C4-2B (cell line): ENCODE results near the gene STARD6.

Experiments
- H3K27ac ChIP-seq: fragments of 450-650 bp; 2 replicates; pipeline ENCODE4 v1.5.1; 2017
- ZFX ChIP-seq: fragments of 450-650 bp; IDR thresholded peaks from 2 replicates; pipeline ENCODE4 v1.6.1; 2017
- TF ChIP-seq, protein P1 (sequence below): fragments of 450-650 bp; conservative IDR thresholded peaks from 2 replicates; pipeline ENCODE4 v1.5.1; 2017; ENCODE audit warnings: mild to moderate bottlenecking

Gene STARD6, protein sequence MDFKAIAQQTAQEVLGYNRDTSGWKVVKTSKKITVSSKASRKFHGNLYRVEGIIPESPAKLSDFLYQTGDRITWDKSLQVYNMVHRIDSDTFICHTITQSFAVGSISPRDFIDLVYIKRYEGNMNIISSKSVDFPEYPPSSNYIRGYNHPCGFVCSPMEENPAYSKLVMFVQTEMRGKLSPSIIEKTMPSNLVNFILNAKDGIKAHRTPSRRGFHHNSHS

GRCh38 chr18:54357660-54358494, at the start of gene STARD6, which contains the start of gene C18orf54:
Gene STARD6, minus strand, starts transcription at chr18:54357858. Its CDS starts 3,285 bp downstream, at chr18:54354573.
Gene C18orf54, plus strand, starts transcription at chr18:54357906. Its CDS starts 2,667 bp downstream, at chr18:54360573.
- H3K27ac ChIP-seq = peak within 1 kb of the TSS; percentile 70
- TF ChIP-seq, protein P1, sequence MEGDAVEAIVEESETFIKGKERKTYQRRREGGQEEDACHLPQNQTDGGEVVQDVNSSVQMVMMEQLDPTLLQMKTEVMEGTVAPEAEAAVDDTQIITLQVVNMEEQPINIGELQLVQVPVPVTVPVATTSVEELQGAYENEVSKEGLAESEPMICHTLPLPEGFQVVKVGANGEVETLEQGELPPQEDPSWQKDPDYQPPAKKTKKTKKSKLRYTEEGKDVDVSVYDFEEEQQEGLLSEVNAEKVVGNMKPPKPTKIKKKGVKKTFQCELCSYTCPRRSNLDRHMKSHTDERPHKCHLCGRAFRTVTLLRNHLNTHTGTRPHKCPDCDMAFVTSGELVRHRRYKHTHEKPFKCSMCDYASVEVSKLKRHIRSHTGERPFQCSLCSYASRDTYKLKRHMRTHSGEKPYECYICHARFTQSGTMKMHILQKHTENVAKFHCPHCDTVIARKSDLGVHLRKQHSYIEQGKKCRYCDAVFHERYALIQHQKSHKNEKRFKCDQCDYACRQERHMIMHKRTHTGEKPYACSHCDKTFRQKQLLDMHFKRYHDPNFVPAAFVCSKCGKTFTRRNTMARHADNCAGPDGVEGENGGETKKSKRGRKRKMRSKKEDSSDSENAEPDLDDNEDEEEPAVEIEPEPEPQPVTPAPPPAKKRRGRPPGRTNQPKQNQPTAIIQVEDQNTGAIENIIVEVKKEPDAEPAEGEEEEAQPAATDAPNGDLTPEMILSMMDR = peak; percentile 56
- no peak for TF ChIP-seq ZFX

- no peak for TF ChIP-seq ZFX
- TF ChIP-seq, protein P1 = no peak
- H3K27ac ChIP-seq = no peak overlapping the region
Measured at GRCh38 chr18:54405290-54405689, 47.6 kb upstream of the STARD6 start.

DNA sequence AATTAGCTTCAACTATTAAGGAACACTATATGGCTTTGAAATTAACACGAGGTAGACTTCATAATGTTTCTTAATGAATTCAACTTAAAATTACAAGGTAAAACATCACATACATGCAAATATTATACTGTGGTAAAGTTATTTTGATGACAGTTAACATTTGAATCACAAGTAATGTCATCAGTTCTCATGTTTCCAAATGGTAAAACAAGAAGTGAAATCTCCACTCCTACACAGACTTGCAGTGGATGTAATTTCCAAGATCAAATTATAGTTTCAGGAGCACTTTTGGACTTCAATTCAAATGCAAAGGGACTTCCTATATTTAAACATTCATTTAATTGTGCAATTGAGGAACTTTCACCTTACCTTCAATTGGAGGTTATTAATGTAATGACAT, 39.1 kb upstream of the STARD6 start:
- no peak overlapping the region for H3K27ac ChIP-seq
- TF ChIP-seq, protein P1 = no peak
- TF ChIP-seq ZFX = no peak

- TF ChIP-seq ZFX = no peak
- TF ChIP-seq, protein P1 = no peak
- no peak overlapping the region for H3K27ac ChIP-seq
Measured at GRCh38 chr18:54393648-54394294, 36.1 kb upstream of the STARD6 start.

DNA sequence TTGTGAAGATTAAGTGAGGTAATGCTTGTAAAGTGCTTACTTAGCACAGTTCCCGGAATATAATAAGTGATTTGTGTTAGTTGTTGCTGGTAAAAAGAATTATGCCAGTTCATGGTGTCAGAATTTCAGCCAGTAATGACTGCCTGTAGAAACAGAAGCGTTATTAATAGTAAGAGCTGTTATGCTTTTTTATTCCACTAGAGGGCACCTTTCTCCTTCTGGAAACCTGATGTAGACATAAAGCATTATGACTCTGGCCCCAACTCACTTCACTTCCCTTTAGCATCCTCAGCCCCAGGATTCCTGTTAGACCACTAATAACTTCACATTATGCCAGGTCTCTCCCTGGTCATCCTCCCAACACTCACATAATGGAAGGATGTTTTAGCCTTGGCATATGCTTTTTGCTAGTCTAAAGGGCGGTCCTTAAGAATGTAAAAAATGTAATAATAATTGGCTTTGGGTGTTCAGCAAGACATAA, 34.9 kb upstream of the STARD6 start:
- TF ChIP-seq, protein P1 = peak; percentile 83
- no peak for TF ChIP-seq ZFX

DNA sequence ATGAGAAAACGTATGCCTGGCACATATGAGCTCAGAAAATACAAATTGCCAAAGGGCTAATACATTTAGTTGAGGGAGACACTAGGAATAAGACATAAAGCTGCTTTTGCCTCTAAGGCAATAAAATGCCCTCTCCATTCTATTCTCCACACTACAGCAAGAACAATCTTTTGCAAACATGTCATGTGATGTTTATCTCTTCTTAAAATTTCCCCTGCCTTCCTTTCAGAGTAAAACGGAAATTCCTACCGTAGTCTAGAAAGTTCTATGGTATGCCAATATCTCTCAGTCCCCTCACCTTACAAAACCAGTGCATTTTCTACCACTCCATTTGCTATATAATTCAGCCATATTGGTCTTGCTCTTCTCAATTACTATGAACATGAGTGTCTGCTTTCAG, 33.2 kb upstream of the STARD6 start:
- TF ChIP-seq, protein P1 = no peak
- no peak for TF ChIP-seq ZFX
- H3K27ac ChIP-seq = no peak overlapping the region

More for the DNA sequence above, 34.9 kb upstream of the STARD6 start:
- H3K27ac ChIP-seq = no peak overlapping the region
